WTC11 (cell line): ENCODE results near the gene RGS17. TPM values are rescaled to one million over a fixed set of nuclear protein-coding genes. Genes with fewer than 3 reads are reported as not detected.
A peak's percentile ranks its signal among the peaks of the same experiment; 100 is the strongest.

Experiments
- ATAC-seq: fragments of 200-7000 bp; cut with Tn5 transposase; 2 replicates; pipeline ENCODE4 v1.10.0; 2021; ENCODE audit warnings: mild to moderate bottlenecking, moderate library complexity
- CTCF ChIA-PET: fragments of 300-600 bp; sonication (Branson Sonifier 250); formaldehyde crosslinking; loops from one replicate; lab custom pipeline; 2021; ENCODE audit warnings: antibody characterized with exemption; lab: Charles Lee
- POLR2A ChIA-PET: fragments of 350-600 bp; sonication (Branson Sonifier 250); formaldehyde crosslinking; loops from one replicate; lab custom pipeline; 2021; ENCODE audit warnings: antibody characterized with exemption; lab: Charles Lee
- DNase-seq: peaks from one replicate; pipeline ENCODE4 v3.0.0; 2021; ENCODE audit warnings: low spot score
- H3K27ac Mint-ChIP-seq: 2 replicates; pipeline ENCODE4 v1.8.0; 2021; ENCODE audit warnings: mixed read lengths
- H3K27me3 Mint-ChIP-seq: 2 replicates; pipeline ENCODE4 v1.8.0; 2021; ENCODE audit warnings: low read depth, mild to moderate bottlenecking, moderate library complexity, mixed read lengths
- H3K36me3 Mint-ChIP-seq: 2 replicates; pipeline ENCODE4 v1.8.0; 2021; ENCODE audit warnings: mixed read lengths
- H3K4me1 Mint-ChIP-seq: 2 replicates; pipeline ENCODE4 v1.8.0; 2022; ENCODE audit warnings: mixed read lengths
- H3K4me3 Mint-ChIP-seq: 2 replicates; pipeline ENCODE4 v1.8.0; 2021; ENCODE audit warnings: mild to moderate bottlenecking, moderate library complexity, mixed read lengths
- H3K9me3 Mint-ChIP-seq: 2 replicates; pipeline ENCODE4 v1.8.0; 2021; ENCODE audit warnings: mixed read lengths
- ATF6 ChIP-seq: sonication (generic); formaldehyde crosslinking; IDR thresholded peaks from 2 replicates; pipeline ENCODE4 v1.8.1; 2023; ENCODE audit warnings: mild to moderate bottlenecking, missing genetic modification reagents
- CBFB ChIP-seq: sonication (generic); formaldehyde crosslinking; IDR thresholded peaks from 2 replicates; pipeline ENCODE4 v1.8.1; 2022; ENCODE audit warnings: mild to moderate bottlenecking, low read depth, missing genetic modification reagents
- E2F5 ChIP-seq: sonication (generic); formaldehyde crosslinking; IDR thresholded peaks from 2 replicates; pipeline ENCODE4 v1.8.1; 2022; ENCODE audit warnings: mild to moderate bottlenecking, moderate library complexity, missing genetic modification reagents
- ETV6 ChIP-seq: sonication (generic); formaldehyde crosslinking; IDR thresholded peaks from 2 replicates; pipeline ENCODE4 v1.8.1; 2022; ENCODE audit warnings: mild to moderate bottlenecking, missing genetic modification reagents
- FOXK1 ChIP-seq: sonication (generic); formaldehyde crosslinking; IDR thresholded peaks from 2 replicates; pipeline ENCODE4 v1.8.0; 2022; ENCODE audit warnings: mild to moderate bottlenecking, moderate library complexity, missing genetic modification reagents
- FOXP4 ChIP-seq: sonication (generic); formaldehyde crosslinking; IDR thresholded peaks from 2 replicates; pipeline ENCODE4 v1.8.0; 2022; ENCODE audit warnings: mild to moderate bottlenecking, missing genetic modification reagents
- HMGA2 ChIP-seq: fragments of 250-450 bp; sonication (Bioruptor Pico); IDR thresholded peaks from 2 replicates; pipeline ENCODE4 v1.4.0; 2021; ENCODE audit warnings: mild to moderate bottlenecking, moderate library complexity
- MAX ChIP-seq: sonication (generic); formaldehyde crosslinking; IDR thresholded peaks from 2 replicates; pipeline ENCODE4 v1.8.0; 2022; ENCODE audit warnings: mild to moderate bottlenecking, missing genetic modification reagents
- OVOL2 ChIP-seq: fragments of 250-450 bp; sonication (Bioruptor Pico); IDR thresholded peaks from 2 replicates; pipeline ENCODE4 v1.9.0; 2021; ENCODE audit warnings: mild to moderate bottlenecking, borderline replicate concordance
- PRDM15 ChIP-seq: sonication (generic); formaldehyde crosslinking; IDR thresholded peaks from 2 replicates; pipeline ENCODE4 v1.8.0; 2022; ENCODE audit warnings: missing genetic modification reagents
- PRRX2 ChIP-seq: fragments of 250-450 bp; sonication (Bioruptor Pico); IDR thresholded peaks from 2 replicates; pipeline ENCODE4 v1.8.0; 2021; ENCODE audit warnings: mild to moderate bottlenecking
- SMAD3 ChIP-seq: sonication (generic); formaldehyde crosslinking; IDR thresholded peaks from 2 replicates; pipeline ENCODE4 v1.8.0; 2022; ENCODE audit warnings: missing genetic modification reagents, mild to moderate bottlenecking, borderline replicate concordance
- TEAD1 ChIP-seq: sonication (generic); formaldehyde crosslinking; IDR thresholded peaks from 2 replicates; pipeline ENCODE4 v1.8.0; 2022; ENCODE audit warnings: mild to moderate bottlenecking, missing genetic modification reagents
- TP53 ChIP-seq: sonication (generic); formaldehyde crosslinking; IDR thresholded peaks from 2 replicates; pipeline ENCODE4 v1.8.1; 2023; ENCODE audit warnings: mild to moderate bottlenecking, missing genetic modification reagents
- ZMAT4 ChIP-seq: fragments of 250-450 bp; sonication (Bioruptor Pico); IDR thresholded peaks from 2 replicates; pipeline ENCODE4 v1.9.0; 2021; ENCODE audit warnings: mild to moderate bottlenecking
- ZNF425 ChIP-seq: fragments of 250-450 bp; sonication (Bioruptor Pico); conservative IDR thresholded peaks from 2 replicates; pipeline ENCODE4 v1.9.0; 2021; ENCODE audit warnings: mild to moderate bottlenecking
- total RNA-seq: library from RNA; stranded (reverse); gene quantifications from 3 replicates; pipeline ENCODE4 v1.2.3, GENCODE V29; 2021

Gene RGS17
- total RNA-seq, 1 experiment from 2014 or later, result 9.3 TPM

GRCh38 chr6:152980656-152981055 is 150.4 kb downstream of the RGS17 start:
- POLR2A ChIA-PET, result no interaction called here

GRCh38 chr6:152979116-152979515 is 152.0 kb downstream of the RGS17 start:
- CTCF ChIA-PET, result no interaction called here
- no peak for ATAC-seq
- no peaks in the 10 kb centered on the region for H3K9me3 Mint-ChIP-seq
- TF ChIP-seq FOXP4 (CRISPR knock-in tag) (no peak), TEAD1 (CRISPR knock-in tag) (no peak)
- peaks cover 44% of the 10 kb centered on the region for H3K36me3 Mint-ChIP-seq
- H3K4me3 Mint-ChIP-seq, result peak overlapping the region; percentile 41; the same call in 1 of the 2 replicates
- H3K27ac Mint-ChIP-seq, result no peak overlapping the region
- no peaks in the 10 kb centered on the region for H3K27me3 Mint-ChIP-seq
- POLR2A ChIA-PET, result interaction anchor here (0.6 kb wide), 1 partner anchor 19 kb away, joined by 8 read pairs; no protein-coding TSS in a partner anchor
- DNase-seq, result no peak
- H3K4me1 Mint-ChIP-seq, result peaks cover 52% of the 10 kb centered on the region

More at GRCh38 chr6:152980656-152981055, 150.4 kb downstream of the RGS17 start:
- Mint-ChIP-seq H3K27ac (peak overlapping the region; percentile 24), H3K4me3 (peak overlapping the region; percentile 93), H3K36me3 (peaks cover 31% of the 10 kb centered on the region), H3K27me3 (no peaks in the 10 kb centered on the region), H3K9me3 (no peaks in the 10 kb centered on the region), H3K4me1 (peaks cover 55% of the 10 kb centered on the region)
- TF ChIP-seq PRDM15 (CRISPR knock-in tag) (no peak), ZNF425 (no peak), ZMAT4 (no peak), CBFB (CRISPR knock-in tag) (no peak), ETV6 (CRISPR knock-in tag) (no peak), FOXK1 (CRISPR knock-in tag) (no peak)
- CTCF ChIA-PET, result no interaction called here
- ATAC-seq, result no peak
- DNase-seq, result no peak

GRCh38 chr6:152978058-152978457 is 153.0 kb downstream of the RGS17 start:
- POLR2A ChIA-PET, result no interaction called here
- peak overlapping the region; percentile 47; the same call in 1 of the 2 replicates for H3K4me3 Mint-ChIP-seq
- peaks cover 54% of the 10 kb centered on the region for H3K36me3 Mint-ChIP-seq
- no peaks in the 10 kb centered on the region for H3K9me3 Mint-ChIP-seq
- TF ChIP-seq OVOL2 (CRISPR knock-in tag) (no peak), ATF6 (CRISPR knock-in tag) (no peak), PRRX2 (CRISPR knock-in tag) (no peak), SMAD3 (CRISPR knock-in tag) (no peak), MAX (no peak), HMGA2 (CRISPR knock-in tag) (no peak), TP53 (no peak), E2F5 (CRISPR knock-in tag) (no peak), ETV6 (CRISPR knock-in tag) (no peak), CBFB (CRISPR knock-in tag) (no peak)
- peaks cover 52% of the 10 kb centered on the region for H3K4me1 Mint-ChIP-seq
- CTCF ChIA-PET, result interaction anchor here (0.8 to 1.2 kb wide), 2 partner anchors 24 to 335 kb away, joined by 3 read pairs; no protein-coding TSS in a partner anchor
- no peaks in the 10 kb centered on the region for H3K27me3 Mint-ChIP-seq
- DNase-seq, result no peak
- ATAC-seq, result no peak
- no peak overlapping the region for H3K27ac Mint-ChIP-seq
